Neural crest cell (in vitro differentiated cells): ENCODE measurements around the gene CA12. TPM values are rescaled to one million over a fixed set of nuclear protein-coding genes. Genes with fewer than 3 reads are reported as not detected.

Experiments
- DNase-seq: peaks from one replicate; pipeline ENCODE4 v3.0.0; 2021; ENCODE audit warnings: low read depth, mixed read lengths, low spot score
- H3K27ac Mint-ChIP-seq: one replicate; pipeline ENCODE4 v1.8.0; 2021; ENCODE audit warnings: mild to moderate bottlenecking, mixed read lengths; ENCODE audit not compliant: unreplicated experiment
- H3K27me3 Mint-ChIP-seq: 2 replicates; pipeline ENCODE4 v1.8.0; 2021; ENCODE audit warnings: low read depth, mild to moderate bottlenecking, mixed read lengths
- H3K36me3 Mint-ChIP-seq: 2 replicates; pipeline ENCODE4 v1.8.0; 2021; ENCODE audit warnings: low read depth, mild to moderate bottlenecking, mixed read lengths
- H3K4me1 Mint-ChIP-seq: 2 replicates; pipeline ENCODE4 v1.8.0; 2021; ENCODE audit warnings: mixed read lengths
- H3K4me3 Mint-ChIP-seq: one replicate; pipeline ENCODE4 v1.8.0; 2021; ENCODE audit warnings: mild to moderate bottlenecking, mixed read lengths
- H3K9me3 Mint-ChIP-seq: 2 replicates; pipeline ENCODE4 v1.8.0; 2021; ENCODE audit warnings: mixed read lengths
- CTCF ChIP-seq: fragments of 200-600 bp; sonication (generic); conservative IDR thresholded peaks from 2 replicates; pipeline ENCODE4 v1.5.0; 2021; ENCODE audit warnings: antibody characterized with exemption, mild to moderate bottlenecking
- total RNA-seq: library from RNA; stranded (reverse); gene quantifications from 2 replicates; pipeline ENCODE4 v1.2.1, GENCODE V29; 2021

Gene CA12
- total RNA-seq, 1 donor from 2014 or later = 1.1 TPM

GRCh38 chr15:63401078-63401477 lies 19.4 kb upstream of the CA12 start:
- Mint-ChIP-seq H3K27me3 (peaks cover 2% of the 10 kb centered on the region), H3K9me3 (no peaks in the 10 kb centered on the region), H3K27ac (no peak overlapping the region), H3K36me3 (no peaks in the 10 kb centered on the region), H3K4me1 (peaks cover 11% of the 10 kb centered on the region), H3K4me3 (no peak overlapping the region)
- DNase-seq = no peak
- TF ChIP-seq CTCF = no peak

GRCh38 chr15:63398456-63398855 lies 16.8 kb upstream of the CA12 start:
- Mint-ChIP-seq H3K27me3 (peaks cover 5% of the 10 kb centered on the region), H3K27ac (no peak overlapping the region), H3K4me3 (no peak overlapping the region), H3K36me3 (no peaks in the 10 kb centered on the region), H3K4me1 (peaks cover 8% of the 10 kb centered on the region), H3K9me3 (no peaks in the 10 kb centered on the region)
- no peak for TF ChIP-seq CTCF
- no peak for DNase-seq

GRCh38 chr15:63396152-63396928 lies 14.7 kb upstream of the CA12 start:
- Mint-ChIP-seq H3K4me1 (no peaks in the 10 kb centered on the region), H3K4me3 (no peak overlapping the region), H3K36me3 (no peaks in the 10 kb centered on the region), H3K9me3 (no peaks in the 10 kb centered on the region), H3K27me3 (peaks cover 5% of the 10 kb centered on the region), H3K27ac (no peak overlapping the region)
- no peak for DNase-seq
- no peak for TF ChIP-seq CTCF

- no peak for TF ChIP-seq CTCF
- no peaks in the 10 kb centered on the region for H3K36me3 Mint-ChIP-seq
- no peak overlapping the region for H3K27ac Mint-ChIP-seq
These were observed 14.1 kb upstream of the CA12 start for GRCh38 chr15:63395730-63396151.

GRCh38 chr15:63392361-63393009 lies 10.8 kb upstream of the CA12 start:
- TF ChIP-seq CTCF = no peak
- Mint-ChIP-seq H3K9me3 (no peaks in the 10 kb centered on the region), H3K4me1 (no peaks in the 10 kb centered on the region), H3K27ac (no peak overlapping the region), H3K27me3 (peaks cover 5% of the 10 kb centered on the region), H3K4me3 (no peak overlapping the region), H3K36me3 (no peaks in the 10 kb centered on the region)
- no peak for DNase-seq

More at GRCh38 chr15:63395730-63396151, 14.1 kb upstream of the CA12 start:
- no peak overlapping the region for H3K4me3 Mint-ChIP-seq
- DNase-seq = no peak
- no peaks in the 10 kb centered on the region for H3K9me3 Mint-ChIP-seq
- H3K27me3 Mint-ChIP-seq = peaks cover 5% of the 10 kb centered on the region
- no peaks in the 10 kb centered on the region for H3K4me1 Mint-ChIP-seq
